Measurements from ENCODE around the gene GRID1. TPM values are rescaled to one million over a fixed set of nuclear protein-coding genes. Genes with fewer than 3 reads are reported as not detected.

The GRID1 gene
- total RNA-seq, 4 donors from 2014 or later, result 17.2 to 28.1 (median 23.6) TPM

DNA sequence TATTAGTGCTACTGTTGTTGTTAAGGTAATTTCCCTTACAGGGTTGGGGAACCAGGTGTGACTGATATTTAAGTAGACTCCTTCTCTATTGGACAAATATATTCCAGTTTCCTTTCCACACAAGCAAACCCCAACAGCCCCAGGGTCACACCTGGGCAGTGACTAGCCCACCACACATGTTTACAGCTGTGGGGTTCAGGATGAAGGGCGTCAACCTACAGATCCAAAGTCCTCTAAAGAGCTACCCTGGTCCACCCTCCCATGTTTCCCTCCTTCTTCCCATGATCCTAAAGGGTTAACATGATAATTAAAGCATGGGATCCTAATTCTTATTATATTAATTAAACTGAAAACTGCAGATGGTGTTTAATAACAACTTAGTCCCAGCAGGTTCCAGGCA lies 701.5 kb downstream of the GRID1 start:
- Histone ChIP-seq H3K27ac (no peak overlapping the region), H3K9me3 (no peaks in the 10 kb centered on the region), H3K36me3 (no peaks in the 10 kb centered on the region), H3K4me3 (replicated peaks in 1 of 3) (no peak overlapping the region), H3K27me3 (no peaks in the 10 kb centered on the region), H3K4me1 (no peaks in the 10 kb centered on the region)
- TF ChIP-seq POLR2A (IDR thresholded peaks at IDR 0.05), result no peak
- TF ChIP-seq, protein P1, sequence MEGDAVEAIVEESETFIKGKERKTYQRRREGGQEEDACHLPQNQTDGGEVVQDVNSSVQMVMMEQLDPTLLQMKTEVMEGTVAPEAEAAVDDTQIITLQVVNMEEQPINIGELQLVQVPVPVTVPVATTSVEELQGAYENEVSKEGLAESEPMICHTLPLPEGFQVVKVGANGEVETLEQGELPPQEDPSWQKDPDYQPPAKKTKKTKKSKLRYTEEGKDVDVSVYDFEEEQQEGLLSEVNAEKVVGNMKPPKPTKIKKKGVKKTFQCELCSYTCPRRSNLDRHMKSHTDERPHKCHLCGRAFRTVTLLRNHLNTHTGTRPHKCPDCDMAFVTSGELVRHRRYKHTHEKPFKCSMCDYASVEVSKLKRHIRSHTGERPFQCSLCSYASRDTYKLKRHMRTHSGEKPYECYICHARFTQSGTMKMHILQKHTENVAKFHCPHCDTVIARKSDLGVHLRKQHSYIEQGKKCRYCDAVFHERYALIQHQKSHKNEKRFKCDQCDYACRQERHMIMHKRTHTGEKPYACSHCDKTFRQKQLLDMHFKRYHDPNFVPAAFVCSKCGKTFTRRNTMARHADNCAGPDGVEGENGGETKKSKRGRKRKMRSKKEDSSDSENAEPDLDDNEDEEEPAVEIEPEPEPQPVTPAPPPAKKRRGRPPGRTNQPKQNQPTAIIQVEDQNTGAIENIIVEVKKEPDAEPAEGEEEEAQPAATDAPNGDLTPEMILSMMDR (IDR thresholded peaks at IDR 0.05), result no peak
- DNase-seq, result no peak
- intact Hi-C loops (cut with DNase I), result no loop called here
- WGBS, 2 donors, result 85 to 92% methylated on average over 1 of the region's 1 CpG

DNA sequence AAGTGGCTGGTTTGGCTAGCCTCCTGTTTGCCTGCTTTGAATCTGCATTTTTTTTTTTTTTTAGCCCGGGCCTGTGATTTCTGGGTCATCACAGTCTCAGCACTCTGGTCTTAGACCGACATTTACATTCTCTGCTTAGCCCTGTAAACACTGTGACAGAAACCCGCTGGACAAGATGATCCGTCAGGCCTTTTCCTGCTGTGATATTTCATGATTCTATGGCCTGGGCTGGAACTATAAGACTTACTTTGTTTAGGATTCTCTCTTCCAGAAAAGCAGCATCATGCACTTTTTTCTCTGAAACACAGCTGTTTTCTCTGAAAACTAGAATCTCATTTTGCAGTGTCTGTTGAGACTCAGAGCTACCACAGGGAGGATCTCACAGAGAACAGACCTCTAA lies 705.5 kb downstream of the GRID1 start:
- intact Hi-C loops (cut with DNase I), result no loop called here
- Histone ChIP-seq H3K4me3 (replicated peaks in 1 of 3) (no peak overlapping the region), H3K4me1 (peaks cover 0 to 8% of the 10 kb centered on the region in 2 donors)

DNA sequence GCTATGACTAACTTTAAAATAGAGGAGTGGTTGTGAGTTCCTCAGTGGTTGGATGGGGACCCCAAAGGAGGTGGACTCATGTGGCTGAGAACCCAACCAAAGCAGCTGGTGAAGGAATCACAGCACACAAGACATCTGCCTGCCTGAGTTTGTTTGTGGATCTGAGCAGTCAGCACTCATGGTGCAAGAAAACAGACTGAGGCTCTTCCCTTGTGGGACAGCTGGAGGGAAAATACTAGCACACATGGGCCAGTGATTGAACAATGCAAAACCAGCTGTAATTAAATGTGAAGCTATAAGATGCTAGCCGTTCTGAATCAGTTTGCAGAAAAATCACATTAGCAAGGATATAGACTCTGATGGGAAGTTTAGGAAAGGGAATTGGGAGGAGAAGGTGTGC lies 707.3 kb downstream of the GRID1 start:
- TF ChIP-seq, protein P1 (IDR thresholded peaks at IDR 0.05), result no peak
- no peak for TF ChIP-seq POLR2A (IDR thresholded peaks at IDR 0.05)
- WGBS, 2 donors, result 91 to 93% methylated on average over 1 of the region's 1 CpG
- no peak for DNase-seq
- intact Hi-C loops (cut with DNase I), result no loop called here
- H3K9me3 ChIP-seq, result no peaks in the 10 kb centered on the region
- no peaks in the 10 kb centered on the region for H3K27me3 ChIP-seq
- H3K4me3 ChIP-seq (replicated peaks in 1 of 3), result no peak overlapping the region
- H3K4me1 ChIP-seq, result peaks cover 0 to 16% of the 10 kb centered on the region in 2 donors
- no peak overlapping the region for H3K27ac ChIP-seq
- no peaks in the 10 kb centered on the region for H3K36me3 ChIP-seq

More for the DNA sequence above, 705.5 kb downstream of the GRID1 start:
- Histone ChIP-seq H3K36me3 (no peaks in the 10 kb centered on the region), H3K27ac (no peak overlapping the region), H3K27me3 (no peaks in the 10 kb centered on the region), H3K9me3 (no peaks in the 10 kb centered on the region)
- no peak for TF ChIP-seq POLR2A (IDR thresholded peaks at IDR 0.05)
- TF ChIP-seq, protein P1 (IDR thresholded peaks at IDR 0.05), result no peak
- no peak for DNase-seq
- WGBS, 2 donors, result 80 to 82% methylated on average over 4 of the region's 4 CpGs

DNA sequence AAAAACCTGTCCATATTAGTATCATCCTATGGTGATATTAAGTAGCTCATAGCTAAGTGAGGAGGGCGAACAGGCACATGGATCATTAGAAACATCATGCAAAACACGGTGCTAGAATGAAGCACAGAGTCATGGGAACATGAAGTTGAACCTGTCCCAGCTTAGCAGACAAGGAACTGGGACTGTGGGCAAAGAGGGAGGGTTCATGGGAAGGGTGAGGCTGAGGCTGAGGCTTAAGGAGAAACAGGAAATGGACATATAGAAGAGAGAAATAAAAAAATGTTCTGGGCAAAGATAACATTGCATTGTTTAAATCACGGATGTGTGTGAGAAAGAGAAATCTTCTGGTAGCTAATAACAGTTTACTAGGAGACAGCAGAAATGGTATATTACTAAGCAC lies 708.1 kb downstream of the GRID1 start:
- no peaks in the 10 kb centered on the region for H3K36me3 ChIP-seq
- intact Hi-C loops (cut with DNase I), result no loop called here
- H3K27me3 ChIP-seq, result no peaks in the 10 kb centered on the region
- no peak for DNase-seq
- no peak overlapping the region for H3K27ac ChIP-seq
- H3K4me1 ChIP-seq, result peaks cover 0 to 16% of the 10 kb centered on the region in 2 donors
- 66 to 71% methylated on average over 3 of the region's 3 CpGs for WGBS, 2 donors
- TF ChIP-seq, protein P1 (IDR thresholded peaks at IDR 0.05), result no peak
- no peak for TF ChIP-seq POLR2A (IDR thresholded peaks at IDR 0.05)
- no peak overlapping the region for H3K4me3 ChIP-seq (replicated peaks in 1 of 3)
- H3K9me3 ChIP-seq, result no peaks in the 10 kb centered on the region

DNA sequence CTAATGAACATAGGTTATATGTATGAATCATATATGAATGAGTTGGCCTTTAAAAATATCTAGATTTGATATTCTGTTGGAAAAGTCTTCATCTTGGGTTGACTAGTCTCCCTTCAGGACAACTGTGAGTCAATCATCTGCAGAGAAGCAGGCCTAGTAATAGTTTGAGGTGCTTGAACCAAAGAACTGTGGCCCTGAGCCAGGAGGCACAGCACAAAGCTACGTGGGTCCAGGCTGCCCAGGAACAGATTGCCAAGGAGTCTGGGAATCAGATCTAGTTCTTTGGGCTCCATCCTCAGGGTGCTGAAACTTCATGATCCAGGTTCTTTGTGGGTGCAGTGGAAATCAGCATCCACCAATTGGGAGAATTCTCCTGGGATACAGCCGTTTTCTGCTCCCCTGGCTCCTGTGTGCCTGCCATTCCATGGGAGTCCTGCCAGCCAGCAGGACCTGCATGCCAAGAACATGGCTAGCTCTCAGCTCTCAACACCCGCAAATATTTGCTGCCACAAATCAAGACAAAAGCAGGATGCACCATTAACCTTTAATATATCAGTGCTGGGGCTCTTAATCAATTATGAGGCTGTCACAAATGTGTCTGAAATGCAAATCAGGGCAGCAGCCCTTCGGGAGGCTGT lies 709.0 kb downstream of the GRID1 start:
- H3K4me3 ChIP-seq (replicated peaks in 1 of 3), result no peak overlapping the region
- no peaks in the 10 kb centered on the region for H3K27me3 ChIP-seq
- no peak overlapping the region for H3K27ac ChIP-seq
- DNase-seq, result peak; percentile 60 to 68
- H3K36me3 ChIP-seq, result no peaks in the 10 kb centered on the region
- 37 to 46% methylated on average over 4 of the region's 4 CpGs for WGBS, 2 donors
- no peak for TF ChIP-seq POLR2A (IDR thresholded peaks at IDR 0.05)
- intact Hi-C loops (cut with DNase I), result no loop called here
- no peaks in the 10 kb centered on the region for H3K9me3 ChIP-seq
- peaks cover 0 to 16% of the 10 kb centered on the region in 2 donors for H3K4me1 ChIP-seq

Measured in thyroid gland (tissue), 4 donors.